HL-60/S4 treated with phorbol 12-myristate 13-acetate at 8.2 ng/mL for 4 days and 3 days (cell line): ENCODE measurements around the gene EFCAB11.

Experiments
- in situ Hi-C: fragments of 300-500 bp; cut with MboI; formaldehyde crosslinking; loops from 2 replicates; pipeline ENCODE4 v1.15.0; 2022; ENCODE audit warnings: low sequenced_read_pairs

EFCAB11 gene

GRCh38 chr14:89781046-89781445 lies 173.5 kb downstream of the EFCAB11 start:
- in situ Hi-C loops = no loop called here

- in situ Hi-C loops = no loop called here
Measured at GRCh38 chr14:89779707-89780106, 174.8 kb downstream of the EFCAB11 start.

GRCh38 chr14:89775946-89776345 lies 178.6 kb downstream of the EFCAB11 start:
- in situ Hi-C loops = no loop called here

GRCh38 chr14:89775151-89775550 lies 179.4 kb downstream of the EFCAB11 start:
- in situ Hi-C loops = no loop called here

GRCh38 chr14:89773644-89774316 lies 180.8 kb downstream of the EFCAB11 start:
- in situ Hi-C loops = loop anchor here (25.0 kb wide), 1 partner anchor 611 kb away; no protein-coding TSS in a partner anchor

- in situ Hi-C loops = loop anchor here (25.0 kb wide), 1 partner anchor 611 kb away; no protein-coding TSS in a partner anchor
Measured at GRCh38 chr14:89773151-89773550, 181.4 kb downstream of the EFCAB11 start.

- in situ Hi-C loops = loop anchor here (25.0 kb wide), 1 partner anchor 609 kb away; no protein-coding TSS in a partner anchor
Measured at GRCh38 chr14:89771251-89771650, 183.3 kb downstream of the EFCAB11 start.

GRCh38 chr14:89767861-89768268 lies 186.7 kb downstream of the EFCAB11 start:
- in situ Hi-C loops = loop anchor here (25.0 kb wide), 1 partner anchor 606 kb away; no protein-coding TSS in a partner anchor

GRCh38 chr14:89767131-89767530 lies 187.4 kb downstream of the EFCAB11 start:
- in situ Hi-C loops = loop anchor here (25.0 kb wide), 1 partner anchor 605 kb away; no protein-coding TSS in a partner anchor

GRCh38 chr14:89765346-89765745 lies 189.2 kb downstream of the EFCAB11 start:
- in situ Hi-C loops = loop anchor here (25.0 kb wide), 1 partner anchor 603 kb away; no protein-coding TSS in a partner anchor

GRCh38 chr14:89760086-89760485 lies 194.4 kb downstream of the EFCAB11 start:
- in situ Hi-C loops = loop anchor here (25.0 kb wide), 1 partner anchor 598 kb away; no protein-coding TSS in a partner anchor

- in situ Hi-C loops = loop anchor here (25.0 kb wide), 1 partner anchor 595 kb away; no protein-coding TSS in a partner anchor
Measured at GRCh38 chr14:89757313-89757939, 197.1 kb downstream of the EFCAB11 start.

GRCh38 chr14:89755816-89756215 lies 198.7 kb downstream of the EFCAB11 start:
- in situ Hi-C loops = loop anchor here (25.0 kb wide), 1 partner anchor 594 kb away; no protein-coding TSS in a partner anchor

- in situ Hi-C loops = loop anchor here (25.0 kb wide), 1 partner anchor 592 kb away; no protein-coding TSS in a partner anchor
Measured at GRCh38 chr14:89753828-89754412, 200.6 kb downstream of the EFCAB11 start.

- in situ Hi-C loops = loop anchor here (25.0 kb wide), 1 partner anchor 589 kb away; no protein-coding TSS in a partner anchor
Measured at GRCh38 chr14:89750908-89751392, 203.6 kb downstream of the EFCAB11 start.

GRCh38 chr14:89750281-89750755 lies 204.2 kb downstream of the EFCAB11 start:
- in situ Hi-C loops = loop anchor here (25.0 kb wide), 1 partner anchor 588 kb away; no protein-coding TSS in a partner anchor

- in situ Hi-C loops = no loop called here
Measured at GRCh38 chr14:89748004-89748403, 206.5 kb downstream of the EFCAB11 start.

GRCh38 chr14:89747126-89747525 lies 207.4 kb downstream of the EFCAB11 start:
- in situ Hi-C loops = no loop called here

GRCh38 chr14:89746654-89747053 lies 207.9 kb downstream of the EFCAB11 start:
- in situ Hi-C loops = no loop called here

GRCh38 chr14:89746135-89746534 lies 208.4 kb downstream of the EFCAB11 start:
- in situ Hi-C loops = no loop called here
